GM21717 (cell line): ENCODE data around the gene OST4.
A peak's percentile ranks its signal among the peaks of the same experiment; 100 is the strongest.
"Not testable (repeated sequence)": the region's sequence is repeated elsewhere in the genome, so short reads cannot be mapped to it uniquely, and the experiment has no call there.

Experiments used
- ATAC-seq: cut with Tn5 transposase; IDR thresholded peaks from one replicate; pipeline ENCODE4 v1.9.1; 2021; ENCODE audit warnings: mild to moderate bottlenecking, moderate library complexity; ENCODE audit not compliant: unreplicated experiment

OST4 gene

DNA sequence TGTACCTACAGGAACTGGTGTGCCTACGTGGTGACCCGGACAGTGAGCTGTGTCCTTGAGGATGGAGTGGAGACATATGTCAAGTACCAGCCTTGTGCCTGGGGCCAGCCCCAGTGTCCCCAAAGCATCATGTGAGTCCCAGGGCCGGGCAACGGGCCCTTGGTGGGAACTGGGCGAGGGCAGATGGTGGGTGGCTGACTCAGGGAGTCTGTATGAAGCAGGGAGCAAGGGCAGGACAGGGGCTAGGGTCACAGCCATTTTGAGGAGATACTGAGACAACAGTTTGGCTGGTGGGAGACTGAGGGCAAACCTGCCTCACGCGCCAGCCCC is 8.7 kb upstream of the OST4 start:
- no peak for ATAC-seq

DNA sequence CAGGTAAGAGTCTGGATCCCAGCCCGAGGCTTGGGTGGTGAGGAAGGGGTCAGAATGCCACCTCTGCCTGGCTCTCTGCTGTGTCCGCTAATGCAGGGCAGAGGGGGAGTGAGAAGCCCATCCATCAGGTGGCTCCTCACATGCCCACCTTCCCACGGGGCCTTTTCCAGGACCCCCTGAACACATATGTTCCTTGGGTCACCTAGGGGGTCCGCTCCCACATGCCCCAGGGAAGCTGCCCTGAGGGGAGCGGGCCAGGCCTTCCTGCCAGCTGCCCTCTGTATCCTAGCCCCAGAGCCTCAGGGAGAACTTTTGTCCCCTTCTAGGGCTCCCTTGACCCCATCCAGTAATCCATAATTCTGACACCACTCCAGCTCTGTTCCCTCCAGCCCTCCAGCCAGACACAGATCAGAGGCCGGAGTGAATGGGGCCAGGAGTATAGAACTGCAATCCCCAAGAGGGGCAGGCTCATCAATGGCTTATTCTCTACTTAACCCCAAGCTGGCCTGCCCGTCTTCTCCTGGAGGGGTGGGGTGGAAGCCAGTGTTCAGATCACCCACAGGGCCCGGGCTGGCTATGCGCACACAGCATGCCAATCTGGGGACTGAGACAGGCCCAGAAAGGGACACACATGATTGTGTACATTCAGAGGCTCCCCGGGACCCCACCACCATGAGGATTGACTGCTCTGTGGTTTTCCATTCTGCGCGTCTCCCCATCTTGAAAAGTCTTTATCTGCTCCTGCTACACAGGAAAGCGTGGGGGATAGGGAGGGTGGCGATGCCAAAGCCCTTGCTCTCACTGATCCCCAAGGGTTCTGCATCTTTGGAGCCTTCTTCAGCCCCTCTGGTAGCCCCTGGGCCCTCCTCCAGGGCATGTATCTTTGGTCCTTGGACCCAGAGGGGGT is 8.0 kb upstream of the OST4 start:
- ATAC-seq: no peak

DNA sequence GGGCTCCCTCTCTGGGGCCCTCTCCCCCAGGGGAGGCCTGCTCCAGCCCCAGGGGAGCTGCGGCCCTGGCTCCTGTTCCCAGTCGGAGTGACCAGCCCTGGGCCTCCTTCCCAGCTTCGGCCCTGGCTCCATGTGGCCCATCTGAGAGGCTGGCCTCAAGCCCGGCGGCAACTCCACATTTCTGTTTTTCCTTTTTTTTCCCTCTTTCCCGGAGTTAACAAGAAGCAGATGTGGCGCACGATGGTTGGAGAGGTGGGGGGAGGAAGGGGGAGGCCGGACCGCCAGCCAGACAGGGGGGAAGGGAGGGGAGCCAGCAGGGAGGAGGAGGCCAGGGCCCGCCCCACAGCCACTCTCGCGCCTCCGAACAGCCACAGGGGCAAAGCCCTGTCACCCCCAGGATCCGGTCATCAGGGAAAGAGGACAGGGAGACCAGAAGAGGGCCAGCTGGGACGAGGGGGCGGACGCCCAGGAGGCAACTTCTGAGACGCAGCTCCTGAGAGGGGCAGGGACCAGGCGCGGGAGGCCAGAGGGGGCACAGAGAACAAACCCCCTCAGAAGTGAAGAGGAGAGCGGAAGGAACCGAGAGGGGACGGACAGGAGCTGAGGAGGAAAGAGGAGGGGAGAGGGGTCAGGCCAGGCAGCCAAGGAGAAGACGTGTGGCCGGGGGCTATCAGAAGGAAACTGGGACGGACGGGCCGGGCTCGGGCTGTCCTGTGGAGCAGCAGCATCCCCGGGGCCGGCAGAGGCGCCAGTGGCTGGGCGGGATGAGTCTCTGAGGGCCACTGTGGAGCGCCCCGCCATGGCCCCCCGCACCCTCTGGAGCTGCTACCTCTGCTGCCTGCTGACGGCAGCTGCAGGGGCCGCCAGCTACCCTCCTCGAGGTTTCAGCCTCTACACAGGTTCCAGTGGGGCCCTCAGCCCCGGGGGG is 7.1 kb upstream of the OST4 start, which contains the start of gene EMILIN1:
Gene EMILIN1 (plus strand): TSS at position 349 of the 928 bp plus-strand sequence. CDS start 451 bp downstream, at position 800.
- ATAC-seq: no peak

DNA sequence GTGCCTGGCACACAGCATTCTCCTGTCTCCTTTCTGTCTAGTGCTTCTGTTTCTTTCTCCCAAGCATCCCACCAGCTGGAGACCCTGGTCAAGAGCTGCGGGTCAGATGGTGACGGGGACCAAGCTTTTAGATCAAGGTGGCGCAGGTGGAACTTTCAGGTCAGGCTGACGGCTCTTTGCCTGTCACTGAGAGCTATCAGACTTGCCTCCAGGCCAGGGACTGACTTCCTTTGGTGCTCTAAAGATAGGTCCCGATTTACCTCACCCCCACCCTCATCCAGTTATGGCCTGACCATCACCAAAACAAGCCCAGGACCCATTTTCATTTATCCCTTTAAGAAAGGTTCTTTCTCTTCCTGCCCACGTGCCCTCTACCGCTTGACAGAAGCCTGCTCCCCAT is 5.8 kb upstream of the OST4 start:
- no peak for ATAC-seq

DNA sequence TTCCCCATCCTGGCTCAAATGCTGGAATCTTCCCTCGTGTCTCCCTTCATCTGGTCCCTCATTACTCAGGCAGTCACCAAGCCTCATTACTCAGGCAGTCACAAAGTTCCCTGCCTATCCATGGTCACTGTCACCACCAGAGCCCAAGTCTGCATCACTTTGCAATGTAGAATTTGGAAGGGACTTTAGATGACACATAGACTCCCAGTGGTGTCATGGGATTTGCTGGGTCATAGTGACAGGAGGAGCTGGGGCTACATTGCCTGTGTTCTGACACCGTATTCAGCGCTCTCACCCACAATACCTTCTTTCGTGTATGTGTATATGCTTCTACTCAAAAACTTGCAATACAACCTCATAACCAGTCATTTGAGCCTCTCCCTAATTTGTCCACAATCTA is 4.9 kb upstream of the OST4 start:
- no peak for ATAC-seq

DNA sequence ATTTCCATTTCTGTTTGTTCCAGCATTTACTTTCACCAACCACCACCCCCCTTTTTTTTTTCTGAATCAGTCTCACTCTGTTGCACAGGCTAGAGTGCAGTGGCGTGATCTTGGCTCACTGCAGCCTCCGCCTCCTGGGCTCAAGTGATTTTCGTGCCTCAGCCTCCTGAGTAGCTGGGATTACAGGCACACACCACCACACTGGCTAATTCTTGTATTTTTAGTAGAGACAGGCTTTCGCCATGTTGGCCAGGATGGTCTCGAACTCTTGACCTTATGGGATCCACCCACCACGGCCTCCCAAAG is 4.1 kb upstream of the OST4 start:
- ATAC-seq: not testable (repeated sequence)

DNA sequence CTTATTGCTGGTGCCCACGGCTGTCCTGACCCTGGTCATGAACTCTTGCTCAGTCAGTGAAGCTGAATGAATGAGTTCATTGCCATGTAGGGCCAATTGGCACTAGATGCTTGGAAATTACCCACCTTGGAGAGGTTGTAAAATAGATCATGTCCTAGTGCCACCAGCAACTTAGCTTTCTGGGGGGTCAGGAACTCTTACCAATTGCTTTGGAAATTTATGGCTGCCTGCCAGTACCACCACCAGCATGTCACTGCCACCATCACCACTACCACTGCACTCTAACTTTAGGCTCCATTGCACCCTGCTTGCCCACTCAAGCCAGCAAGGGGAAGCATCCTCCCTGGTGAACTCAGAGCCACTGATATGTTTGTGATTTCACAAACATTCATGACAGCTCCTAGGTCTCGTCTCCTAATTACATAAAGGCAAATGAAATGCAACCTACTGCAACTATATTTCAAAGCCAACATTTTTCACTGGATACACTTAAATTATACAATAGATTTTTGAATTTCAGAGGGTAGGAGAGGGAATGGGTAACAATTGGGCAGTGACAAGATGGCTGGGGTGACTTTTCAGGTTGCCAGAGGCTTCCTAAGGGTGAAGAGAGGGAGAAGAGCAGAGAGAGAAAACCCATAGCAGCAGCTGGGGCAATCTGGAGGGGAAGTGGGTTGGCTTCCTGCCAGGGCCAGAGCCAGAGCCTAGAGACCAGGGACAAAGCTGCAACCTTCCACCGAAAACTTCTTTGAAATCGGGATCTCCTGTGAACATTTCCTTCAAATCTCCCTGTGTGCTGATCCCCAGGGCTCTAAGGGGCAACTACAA is 3.5 kb upstream of the OST4 start:
- no peak for ATAC-seq

DNA sequence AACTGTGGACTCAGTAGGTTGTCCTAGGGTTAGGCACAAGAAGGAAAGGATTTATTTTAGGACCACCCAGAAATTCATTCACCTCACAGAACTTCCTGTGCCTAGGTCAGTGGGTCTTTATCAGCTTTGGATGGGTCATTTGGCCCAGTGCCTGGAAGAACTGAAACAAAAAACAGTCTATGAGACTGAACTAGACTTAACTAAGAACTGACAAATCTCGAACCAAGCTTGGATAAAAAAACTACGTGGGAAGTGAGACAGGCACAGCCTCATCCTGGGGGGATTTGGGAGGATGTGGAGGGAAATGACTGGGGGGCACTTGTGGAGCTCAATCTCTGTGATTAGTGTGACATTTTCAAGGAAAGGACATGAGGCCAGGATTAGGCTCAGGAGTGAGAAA is 2.3 kb upstream of the OST4 start:
- ATAC-seq: no peak

DNA sequence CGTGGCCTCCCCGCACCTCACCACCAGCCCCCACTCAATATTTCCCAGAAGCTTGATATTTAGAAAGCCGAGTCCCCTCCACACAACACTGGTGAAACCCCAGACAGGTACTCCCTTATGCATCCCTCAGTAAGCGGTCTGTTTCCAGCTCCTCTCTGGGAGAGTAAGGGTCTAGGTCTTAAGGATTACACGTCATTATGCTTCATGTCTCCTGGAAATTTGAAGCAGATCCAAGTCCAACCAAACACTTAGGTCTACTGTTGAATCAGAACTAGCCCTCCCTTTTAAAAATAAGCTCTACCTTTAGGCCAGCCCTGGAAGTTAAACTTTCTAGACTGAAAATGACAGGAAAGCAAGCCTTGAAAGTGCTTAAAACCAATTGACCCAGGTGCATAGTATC is 1.5 kb upstream of the OST4 start:
- ATAC-seq: no peak

DNA sequence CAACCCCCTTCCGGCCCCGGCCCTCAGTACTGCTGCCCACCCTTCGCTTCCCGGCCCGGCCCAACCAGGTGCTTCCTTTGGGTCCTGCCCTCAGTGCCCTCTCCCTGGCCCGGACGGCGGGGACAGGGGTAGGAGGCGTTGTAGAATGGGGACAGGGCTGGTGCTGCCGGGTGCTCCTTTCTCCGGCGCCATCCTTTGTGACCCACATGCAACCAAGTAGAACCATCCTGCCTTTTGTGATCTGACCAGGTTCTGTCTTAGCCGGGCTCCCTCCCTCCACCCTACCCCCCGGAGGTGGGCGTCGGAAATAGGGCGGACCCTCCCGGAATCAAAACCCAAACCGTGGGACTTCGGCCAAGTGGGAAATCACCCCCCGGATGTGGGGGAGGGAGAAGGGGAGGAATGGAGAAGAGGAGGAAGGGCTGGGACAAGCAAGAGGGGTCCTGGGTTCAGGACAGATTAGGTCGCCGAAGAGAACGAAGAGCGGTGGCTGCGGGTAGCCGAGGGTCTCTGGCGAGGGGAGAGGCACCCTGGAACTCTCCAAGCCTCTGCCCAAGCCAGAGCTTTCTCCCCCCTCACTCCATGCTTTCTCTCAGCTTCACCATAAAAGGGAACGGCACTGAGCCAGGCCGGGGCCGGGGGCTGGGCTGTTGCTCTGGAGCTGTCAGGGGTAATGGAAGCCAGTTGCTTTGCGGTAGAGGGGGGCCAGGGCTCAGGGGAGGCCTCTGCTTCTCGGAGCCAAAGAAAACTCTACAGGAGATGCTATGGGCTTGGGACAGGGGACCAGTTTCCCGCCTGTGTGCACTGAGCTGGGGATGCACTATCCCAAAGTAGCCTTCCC is 756 bp upstream of the OST4 start:
- ATAC-seq: peak; percentile 20

DNA sequence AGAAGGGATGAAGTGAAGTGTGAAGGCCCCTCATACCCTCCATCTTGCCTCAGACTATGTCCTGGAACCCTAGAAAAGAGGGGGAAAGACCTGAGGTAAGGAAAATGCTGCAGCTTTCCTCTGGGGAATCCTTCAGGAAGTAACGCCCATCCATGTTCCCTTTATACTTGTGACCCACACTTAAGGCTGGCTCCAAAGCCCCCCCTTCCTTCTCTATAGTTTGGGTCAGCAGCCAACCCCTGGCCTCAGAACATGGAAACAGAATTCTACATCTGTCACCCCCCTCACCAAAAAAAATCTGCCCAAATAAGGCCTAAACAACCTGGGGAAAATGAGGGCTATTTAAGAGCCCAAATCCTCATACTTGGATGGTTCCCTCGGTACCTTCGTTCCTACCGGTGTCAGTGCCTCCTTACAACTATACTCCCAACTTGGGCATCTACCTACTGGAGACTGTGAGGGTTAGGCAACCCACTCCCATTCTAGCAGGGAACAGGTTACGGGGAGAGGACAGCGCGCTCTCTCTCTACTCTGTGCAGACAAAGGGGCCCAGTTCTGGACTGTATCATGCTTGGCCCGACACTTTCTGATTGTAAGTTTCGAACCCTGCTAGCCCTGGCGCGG is 689 bp downstream of the OST4 start:
- no peak for ATAC-seq

DNA sequence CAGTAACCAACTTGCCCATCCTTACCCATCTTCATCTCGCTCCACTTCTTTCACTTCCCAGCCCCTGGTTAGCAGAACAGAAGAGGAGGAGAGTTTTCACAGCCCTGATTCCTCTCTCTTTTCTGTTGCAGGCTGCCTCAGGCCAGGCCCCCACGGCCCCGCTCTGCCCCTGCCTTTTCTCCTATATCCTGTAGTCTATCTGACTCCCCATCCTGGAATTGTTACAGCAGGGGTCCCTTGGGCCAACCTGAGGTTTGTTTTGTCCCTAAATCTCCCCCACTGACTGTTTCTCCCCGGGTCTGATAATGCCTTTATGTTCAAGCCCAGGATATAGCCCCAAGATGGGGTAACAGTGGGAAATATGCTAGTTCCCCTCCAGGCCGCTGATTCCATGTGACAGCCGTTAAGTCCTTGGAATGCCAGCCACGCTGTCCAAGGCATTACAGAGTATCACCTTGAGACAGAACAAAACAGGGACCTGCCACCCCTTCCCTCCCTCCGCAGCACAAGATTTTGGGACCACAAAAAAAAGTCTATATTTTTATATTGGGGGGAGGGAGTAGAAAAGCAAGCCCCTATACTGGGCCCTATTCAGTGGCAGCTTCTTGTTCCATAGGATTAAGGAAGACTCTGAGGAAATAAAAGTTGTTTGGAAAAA is 1.4 kb downstream of the OST4 start:
- ATAC-seq: no peak

DNA sequence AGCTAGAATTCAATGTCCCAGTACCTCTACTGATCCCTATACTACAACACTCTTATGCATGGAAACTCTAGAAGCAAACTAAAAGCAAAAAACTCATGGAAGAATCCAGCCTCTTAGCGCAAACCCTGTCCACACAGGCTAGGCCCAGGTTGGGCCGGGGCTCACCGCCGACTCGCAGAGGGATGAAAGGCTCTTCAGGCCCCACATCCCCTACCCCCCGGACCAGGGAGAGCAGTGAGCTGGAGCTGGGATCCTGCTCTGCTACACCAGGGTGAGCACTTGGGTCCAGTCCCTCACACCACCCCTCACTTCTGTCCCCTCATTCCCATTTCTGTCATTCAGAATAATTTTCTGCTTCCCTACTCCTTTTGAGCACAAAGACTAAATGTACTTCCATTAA is 2.0 kb downstream of the OST4 start:
- no peak for ATAC-seq

DNA sequence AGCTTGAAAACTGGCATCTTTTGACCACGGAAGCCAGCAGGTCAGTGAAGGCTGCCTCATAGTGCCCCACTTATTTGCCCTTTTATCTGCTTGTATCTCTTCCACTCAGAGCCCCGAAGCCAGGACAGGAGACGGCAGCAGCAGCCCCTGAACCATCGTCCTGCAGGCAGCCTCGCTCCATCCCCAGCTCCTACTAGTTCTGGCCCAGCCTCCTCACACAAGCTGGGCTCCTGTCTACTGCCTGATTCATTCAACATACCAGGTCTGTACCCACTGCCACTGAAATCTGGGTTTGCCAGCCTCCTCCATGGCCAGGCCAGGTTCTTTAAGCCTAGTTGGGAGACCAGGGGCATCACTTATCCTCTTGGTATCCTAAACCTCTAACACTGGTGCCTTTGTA is 4.1 kb downstream of the OST4 start:
- no peak for ATAC-seq

DNA sequence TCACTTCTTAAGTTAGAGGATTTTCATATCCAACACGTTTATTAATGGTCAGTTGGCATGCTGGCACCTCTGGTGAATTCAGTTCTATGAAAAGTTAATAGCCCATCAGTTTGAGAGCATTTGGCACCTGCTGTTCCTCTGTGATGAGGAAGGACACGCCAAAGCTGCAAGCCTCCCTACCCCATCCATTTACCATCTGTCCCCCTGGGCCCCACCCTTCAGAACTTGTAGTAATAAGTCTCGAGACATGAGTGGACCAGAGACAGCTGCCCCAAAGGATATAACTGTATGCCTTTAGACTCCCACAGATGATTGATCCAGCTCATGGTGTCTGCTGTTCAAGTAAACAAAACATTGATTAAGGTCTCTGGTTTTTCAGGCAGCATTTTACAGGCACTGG is 6.3 kb downstream of the OST4 start:
- ATAC-seq: no peak

DNA sequence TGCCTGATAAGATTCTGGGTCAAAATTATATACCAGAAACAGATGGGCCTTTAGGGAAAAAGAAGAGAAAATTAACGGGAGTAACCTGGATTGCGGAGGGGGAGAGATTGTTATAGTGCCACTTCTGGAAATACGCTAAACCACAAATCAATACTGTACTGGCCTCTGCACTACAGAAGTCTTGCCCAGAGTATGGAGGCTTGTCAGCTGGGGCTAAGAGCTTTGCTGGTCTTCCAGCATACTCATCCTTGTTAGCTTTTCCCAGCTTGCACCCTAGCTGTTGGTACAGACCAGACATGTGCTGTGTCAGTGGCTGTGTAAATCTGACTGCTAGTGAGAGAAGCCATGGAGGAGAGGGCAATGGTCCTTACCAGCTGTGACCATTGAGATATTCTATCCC is 11.1 kb downstream of the OST4 start:
- ATAC-seq: no peak

DNA sequence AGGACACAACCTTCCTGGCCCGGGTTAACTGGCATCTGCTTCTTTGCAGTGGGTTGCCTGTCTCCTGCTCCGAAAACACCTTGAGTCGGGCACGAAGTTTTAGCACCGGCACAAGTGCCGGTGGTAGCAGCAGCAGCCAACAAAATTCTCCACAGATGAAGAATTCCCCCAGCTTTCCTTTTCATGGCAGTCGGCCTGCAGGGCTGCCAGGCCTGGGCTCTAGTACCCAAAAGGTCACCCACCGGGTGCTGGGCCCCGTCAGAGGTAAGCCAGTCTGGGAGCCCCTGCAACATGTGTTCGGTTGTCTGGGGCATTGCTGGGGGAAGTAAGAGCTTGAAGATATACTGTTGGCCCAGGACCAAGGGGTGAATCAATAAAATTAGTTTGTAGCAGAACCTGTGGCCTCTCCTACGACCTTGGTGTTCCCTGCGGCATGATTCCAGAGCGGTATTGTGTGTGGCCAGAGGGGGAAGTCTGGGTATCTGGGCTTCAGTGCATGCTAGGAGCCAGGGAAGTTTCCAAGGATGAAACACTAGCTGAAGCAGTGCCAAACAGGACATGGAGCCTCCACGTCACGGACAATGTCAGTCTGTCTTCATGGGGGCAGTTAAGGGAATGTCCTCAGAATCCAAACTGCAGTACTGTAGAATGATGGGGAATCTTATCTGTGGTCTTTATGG is 12.2 kb downstream of the OST4 start:
- no peak for ATAC-seq

DNA sequence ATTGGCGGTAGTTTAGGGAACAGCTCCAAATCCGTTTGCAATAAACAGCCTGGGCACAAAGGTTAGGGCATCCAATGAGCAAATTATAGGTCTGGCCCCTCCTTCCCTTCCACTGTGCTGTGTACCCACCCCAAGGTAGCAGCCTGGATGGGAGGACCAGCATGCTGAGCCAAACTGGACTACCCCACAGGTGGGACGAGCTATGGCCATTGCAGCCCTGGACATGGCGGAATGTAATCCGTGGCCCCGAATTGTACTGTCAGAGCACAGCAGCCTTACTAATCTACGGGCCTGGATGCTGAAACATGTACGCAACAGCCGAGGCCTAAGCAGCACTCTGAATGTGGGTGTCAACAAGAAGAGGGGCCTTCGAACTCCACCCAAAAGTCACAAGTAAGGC is 13.2 kb downstream of the OST4 start:
- no peak for ATAC-seq

DNA sequence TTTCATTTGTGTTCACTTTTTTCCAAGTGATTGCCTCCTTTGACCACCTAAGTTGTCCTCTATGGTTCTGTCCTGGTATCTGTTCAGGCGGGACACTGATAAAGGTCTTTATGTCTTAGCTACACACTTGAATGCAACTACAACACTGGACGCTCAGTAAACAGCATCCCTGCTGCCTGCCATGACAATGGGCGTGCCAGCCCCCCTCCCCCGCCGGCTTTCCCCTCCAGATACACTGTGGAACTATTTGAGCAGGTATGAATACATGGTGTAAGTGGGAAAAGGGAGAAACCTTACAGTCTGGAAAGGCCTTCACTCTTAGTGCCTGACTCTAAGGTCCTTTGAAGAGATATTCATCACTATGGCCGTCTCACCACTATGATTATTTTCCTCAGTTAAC is 14.3 kb downstream of the OST4 start:
- ATAC-seq: no peak
